Endodermal cell (in vitro differentiated cells): ENCODE results near the gene TRPV2. TPM values are rescaled to one million over a fixed set of nuclear protein-coding genes. Genes with fewer than 3 reads are reported as not detected.
A peak's percentile ranks its signal among the peaks of the same experiment; 100 is the strongest.

ENCODE experiments used
- DNase-seq: peaks from one replicate; pipeline ENCODE4 v3.0.0-alpha.2; 2017
- H3K27ac ChIP-seq: 2 replicates; pipeline ENCODE4 v1.5.1; 2013; ENCODE audit warnings: mild to moderate bottlenecking, low read depth, low read length, moderate library complexity
- H3K27me3 ChIP-seq: 2 replicates; pipeline ENCODE4 v1.6.1; 2013; ENCODE audit warnings: mild to moderate bottlenecking, low read length, moderate library complexity; ENCODE audit not compliant: insufficient read depth, control insufficient read depth, poor library complexity, severe bottlenecking
- H3K36me3 ChIP-seq: 2 replicates; pipeline ENCODE4 v1.7.0; 2013; ENCODE audit warnings: mild to moderate bottlenecking, low read length, moderate library complexity; ENCODE audit not compliant: control insufficient read depth, insufficient read depth
- H3K4me1 ChIP-seq: one replicate; pipeline ENCODE4 v1.7.0; 2013; ENCODE audit warnings: low read length; ENCODE audit not compliant: control insufficient read depth, insufficient read depth
- H3K4me3 ChIP-seq: 2 replicates; pipeline ENCODE4 v1.5.1; 2013; ENCODE audit warnings: mild to moderate bottlenecking, low read length, moderate library complexity
- H3K9ac ChIP-seq: 2 replicates; pipeline ENCODE4 v1.6.1; 2013; ENCODE audit warnings: mild to moderate bottlenecking, low read length, moderate library complexity; ENCODE audit not compliant: poor library complexity, severe bottlenecking; ENCODE audit errors: extremely low read depth
- H3K9me3 ChIP-seq: 2 replicates; pipeline ENCODE4 v1.6.1; 2013; ENCODE audit warnings: mild to moderate bottlenecking, low read length, moderate library complexity; ENCODE audit not compliant: control insufficient read depth
- H3K27ac Mint-ChIP-seq: 2 replicates; pipeline ENCODE4 v1.8.0; 2020; ENCODE audit warnings: mixed read lengths
- H3K27me3 Mint-ChIP-seq: 2 replicates; pipeline ENCODE4 v1.8.0; 2021; ENCODE audit warnings: mild to moderate bottlenecking, mixed read lengths; ENCODE audit not compliant: insufficient read depth
- H3K36me3 Mint-ChIP-seq: 2 replicates; pipeline ENCODE4 v1.8.0; 2020; ENCODE audit warnings: low read depth, mixed read lengths
- H3K4me1 Mint-ChIP-seq: 2 replicates; pipeline ENCODE4 v1.8.0; 2020; ENCODE audit warnings: mixed read lengths
- H3K4me3 Mint-ChIP-seq: 2 replicates; pipeline ENCODE4 v1.8.0; 2020; ENCODE audit warnings: mild to moderate bottlenecking, moderate library complexity, mixed read lengths
- H3K9me3 Mint-ChIP-seq: 2 replicates; pipeline ENCODE4 v1.8.0; 2020; ENCODE audit warnings: mild to moderate bottlenecking, mixed read lengths
- WGBS, 2 experiments: methylation state at CpG; one replicate each; pipeline versions ENCODE4 v1.1.5 to v1.1.7; 2013; ENCODE audit warnings: missing lambda C conversion rate in 2 of 2, mixed read lengths in 1 of 2; ENCODE audit not compliant: insufficient coverage in 1 of 2, insufficient read length in 1 of 2; 5-methylcytosine and 5-hydroxymethylcytosine counted together
- total RNA-seq, 2 donors: library from RNA; stranded (reverse); fragmentation: NEBNext Ultra II Directional in 1 of 2; extraction: Animal tissue kit (Norgen Biotek cat#: 25700) in 1 of 2; gene quantifications; 2 replicates in 1 of 2; 3 replicates in 1 of 2; pipeline ENCODE4 v1.2.1, GENCODE V29; 2021
- TF ChIP-seq, protein P1 (sequence below): fragments of 200-600 bp; sonication (generic); conservative IDR thresholded peaks from 2 replicates; pipeline ENCODE4 v1.5.0; 2021; ENCODE audit warnings: antibody characterized with exemption, mild to moderate bottlenecking

The TRPV2 gene
- total RNA-seq, 2 donors from 2014 or later: 0.51 to 1.1 TPM

DNA sequence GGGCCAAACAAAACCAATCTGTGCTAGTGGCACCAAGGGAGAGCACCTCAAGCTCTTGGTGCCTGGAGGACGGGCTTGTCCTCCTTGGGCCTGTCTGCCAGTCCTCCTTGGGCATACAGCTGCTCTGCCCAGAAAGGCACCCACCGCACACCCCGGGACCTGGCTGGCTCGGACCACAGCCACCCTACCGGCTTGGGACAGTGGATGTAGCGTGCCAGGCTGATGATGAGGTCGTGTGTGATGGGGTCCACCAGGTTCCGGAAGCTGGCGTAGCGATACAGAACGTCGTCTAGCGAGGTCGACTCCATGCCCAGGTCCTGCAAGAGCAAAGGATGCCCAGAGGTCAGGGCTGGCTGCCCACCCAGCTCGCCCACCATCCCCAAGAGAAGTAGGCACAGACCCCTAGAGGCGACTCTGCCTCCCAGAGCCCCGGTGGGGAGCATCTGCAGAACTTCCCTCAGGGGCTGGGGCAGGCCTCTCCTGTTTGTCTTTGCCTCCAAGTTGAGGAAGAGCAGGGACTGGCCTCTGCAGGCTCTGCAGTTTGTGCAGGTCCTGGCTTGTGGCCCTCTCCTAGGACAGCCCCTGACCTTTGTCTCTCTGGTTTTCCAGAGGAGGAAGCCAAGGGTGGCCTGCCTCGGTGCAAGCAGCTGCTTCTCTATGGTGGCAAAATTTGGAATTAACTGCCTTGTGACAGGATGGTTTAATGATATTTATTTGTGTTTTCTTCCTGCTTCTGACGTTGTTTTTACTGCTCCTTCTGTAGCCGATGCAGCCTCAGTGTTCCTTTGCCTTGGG, 46.9 kb downstream of the TRPV2 start:
- H3K27ac ChIP-seq: no peak overlapping the region
- Mint-ChIP-seq H3K27me3 (no peaks in the 10 kb centered on the region), H3K9me3 (no peaks in the 10 kb centered on the region), H3K27ac (no peak overlapping the region), H3K36me3 (peaks cover 1% of the 10 kb centered on the region), H3K4me3 (no peak overlapping the region), H3K4me1 (peaks cover 16% of the 10 kb centered on the region)
- no peak for DNase-seq
- TF ChIP-seq, protein P1, sequence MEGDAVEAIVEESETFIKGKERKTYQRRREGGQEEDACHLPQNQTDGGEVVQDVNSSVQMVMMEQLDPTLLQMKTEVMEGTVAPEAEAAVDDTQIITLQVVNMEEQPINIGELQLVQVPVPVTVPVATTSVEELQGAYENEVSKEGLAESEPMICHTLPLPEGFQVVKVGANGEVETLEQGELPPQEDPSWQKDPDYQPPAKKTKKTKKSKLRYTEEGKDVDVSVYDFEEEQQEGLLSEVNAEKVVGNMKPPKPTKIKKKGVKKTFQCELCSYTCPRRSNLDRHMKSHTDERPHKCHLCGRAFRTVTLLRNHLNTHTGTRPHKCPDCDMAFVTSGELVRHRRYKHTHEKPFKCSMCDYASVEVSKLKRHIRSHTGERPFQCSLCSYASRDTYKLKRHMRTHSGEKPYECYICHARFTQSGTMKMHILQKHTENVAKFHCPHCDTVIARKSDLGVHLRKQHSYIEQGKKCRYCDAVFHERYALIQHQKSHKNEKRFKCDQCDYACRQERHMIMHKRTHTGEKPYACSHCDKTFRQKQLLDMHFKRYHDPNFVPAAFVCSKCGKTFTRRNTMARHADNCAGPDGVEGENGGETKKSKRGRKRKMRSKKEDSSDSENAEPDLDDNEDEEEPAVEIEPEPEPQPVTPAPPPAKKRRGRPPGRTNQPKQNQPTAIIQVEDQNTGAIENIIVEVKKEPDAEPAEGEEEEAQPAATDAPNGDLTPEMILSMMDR: no peak
- H3K36me3 ChIP-seq: no peaks in the 10 kb centered on the region
- no peak overlapping the region for H3K9ac ChIP-seq
- no peaks in the 10 kb centered on the region for H3K9me3 ChIP-seq
- H3K27me3 ChIP-seq: no peaks in the 10 kb centered on the region
- 95 to 98% methylated on average over 10 to 20 of the region's 20 CpGs for WGBS, 2 experiments
- no peak overlapping the region for H3K4me3 ChIP-seq
- peaks cover 10% of the 10 kb centered on the region for H3K4me1 ChIP-seq

DNA sequence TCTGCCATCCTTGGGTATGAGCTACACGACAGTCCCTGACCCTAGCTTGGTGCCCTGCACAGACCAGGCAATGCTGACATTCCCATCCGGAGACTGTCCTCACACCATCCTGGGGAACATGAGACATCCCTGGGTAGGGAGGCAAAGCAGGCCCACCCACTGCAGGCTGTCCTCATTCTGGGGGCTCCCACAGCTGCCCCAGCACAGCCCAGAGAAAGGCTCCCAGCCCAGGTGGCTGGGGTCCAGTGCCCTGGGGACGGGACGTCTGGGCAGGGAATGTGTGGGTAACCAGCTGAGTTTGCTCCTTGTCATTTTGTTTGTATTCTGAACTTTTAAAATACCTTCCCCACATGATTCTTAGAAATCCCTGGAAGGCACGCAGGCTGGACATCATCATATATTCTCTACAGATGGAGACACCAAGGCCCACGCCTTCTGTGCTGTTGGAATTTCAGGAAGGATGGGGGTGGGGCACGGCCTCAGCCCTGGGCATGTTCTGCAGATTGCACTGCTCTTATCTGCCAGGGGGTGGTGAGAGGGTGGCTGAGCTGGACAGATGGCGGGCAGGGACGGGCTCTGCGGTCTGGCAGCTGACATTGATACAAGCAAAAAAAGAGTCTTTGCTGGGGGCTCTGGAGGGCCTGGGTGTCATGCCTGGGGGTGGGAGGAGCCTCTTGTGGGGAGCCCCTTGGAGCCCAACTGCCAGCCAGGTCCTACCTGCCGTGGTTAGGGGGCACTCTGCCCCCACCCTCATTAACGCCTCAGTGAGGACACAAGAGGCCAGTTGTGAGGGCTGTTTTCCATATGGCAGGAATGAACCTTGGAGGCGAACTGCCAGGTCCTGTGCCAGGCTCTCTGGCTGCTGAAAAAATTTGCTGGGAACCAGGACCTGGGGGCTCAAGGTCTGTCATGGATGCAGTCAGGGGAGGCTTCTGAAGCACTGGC, 48.3 kb downstream of the TRPV2 start:
- Histone ChIP-seq H3K4me1 (peaks cover 10% of the 10 kb centered on the region), H3K9me3 (no peaks in the 10 kb centered on the region), H3K36me3 (no peaks in the 10 kb centered on the region), H3K9ac (no peak overlapping the region), H3K27me3 (no peaks in the 10 kb centered on the region), H3K27ac (peak overlapping the region; percentile 53), H3K4me3 (no peak overlapping the region)
- Mint-ChIP-seq H3K27me3 (peaks cover 12% of the 10 kb centered on the region), H3K36me3 (peaks cover 1% of the 10 kb centered on the region), H3K9me3 (no peaks in the 10 kb centered on the region), H3K4me3 (no peak overlapping the region), H3K27ac (no peak overlapping the region), H3K4me1 (peaks cover 16% of the 10 kb centered on the region)
- WGBS, 2 experiments: 85 to 91% methylated on average over 4 to 13 of the region's 13 CpGs
- DNase-seq: peak; percentile 76
- TF ChIP-seq, protein P1: peak; percentile 42

- Mint-ChIP-seq H3K27me3 (peaks cover 17% of the 10 kb centered on the region), H3K9me3 (no peaks in the 10 kb centered on the region), H3K27ac (no peak overlapping the region), H3K4me1 (peaks cover 9% of the 10 kb centered on the region), H3K4me3 (no peak overlapping the region), H3K36me3 (peaks cover 1% of the 10 kb centered on the region)
- Histone ChIP-seq H3K27me3 (peaks cover 4% of the 10 kb centered on the region), H3K9me3 (no peaks in the 10 kb centered on the region), H3K4me3 (no peak overlapping the region), H3K4me1 (peaks cover 10% of the 10 kb centered on the region), H3K9ac (no peak overlapping the region), H3K27ac (no peak overlapping the region), H3K36me3 (no peaks in the 10 kb centered on the region)
- TF ChIP-seq, protein P1: no peak
- 82 to 87% methylated on average over 7 to 12 of the region's 12 CpGs for WGBS, 2 experiments
- no peak for DNase-seq
Measured at GRCh38 chr17:16464303-16465051, 49.1 kb downstream of the TRPV2 start.
